Body of pancreas (tissue), 4 donors: ENCODE data around the gene CLCNKB. TPM values are rescaled to one million over a fixed set of nuclear protein-coding genes. Genes with fewer than 3 reads are reported as not detected.

Experiments
- ATAC-seq: fragments of 150-250 bp; one replicate; pipeline ENCODE4 v1.9.1; 2016
- DNase-seq, 4 donors: peaks; one replicate each; pipeline ENCODE4 v3.0.0-alpha.2; 2019
- H3K27ac ChIP-seq, 4 donors: fragments of 200-600 bp; sonication (generic); 1 replicate in 3 of 4; 2 replicates in 1 of 4; pipeline versions ENCODE4 v1.5.1 to v1.6.1; 2016 to 2019; ENCODE audit warnings: mild to moderate bottlenecking in 1 of 4, mixed read lengths in 1 of 4, moderate library complexity in 1 of 4
- H3K27me3 ChIP-seq, 2 donors: fragments of 200-600 bp; sonication (generic); one replicate each; pipeline ENCODE4 v1.6.0; 2016; ENCODE audit warnings: mild to moderate bottlenecking in 1 of 2
- H3K36me3 ChIP-seq, 2 donors: fragments of 200-600 bp; sonication (generic); replicated peaks in 1 of 2; 2 replicates each; pipeline ENCODE4 v1.5.1; 2016; ENCODE audit warnings: low read depth in 2 of 2; ENCODE audit not compliant: insufficient read depth in 1 of 2
- H3K4me1 ChIP-seq: fragments of 200-600 bp; sonication (generic); one replicate; pipeline ENCODE4 v1.6.0; 2016
- H3K4me3 ChIP-seq, 2 donors: fragments of 200-600 bp; sonication (generic); 1 replicate in 1 of 2; 2 replicates in 1 of 2; pipeline ENCODE4 v1.5.1; 2016 to 2019
- H3K9me3 ChIP-seq, 3 donors: fragments of 200-600 bp; sonication (generic); 1 replicate in 2 of 3; 2 replicates in 1 of 3; pipeline ENCODE4 v1.5.1; 2016
- POLR2A ChIP-seq, 3 donors: fragments of 450-650 bp; IDR thresholded peaks; one replicate each; pipeline ENCODE4 v1.6.1; 2016; ENCODE audit warnings: antibody characterized with exemption in 3 of 3, mild to moderate bottlenecking in 2 of 3
- whole genome bisulfite sequencing, 2 donors: methylation state at CpG; one replicate each; pipeline ENCODE4 v1.1.5; 2017; 5-methylcytosine and 5-hydroxymethylcytosine counted together
- intact Hi-C: fragments of 100-400 bp; cut with DNase I; formaldehyde crosslinking; loops from one replicate; pipeline ENCODE4 v1.15.1; 2023
- total RNA-seq, 2 donors: library from RNA; depleted of rRNA; stranded (reverse); fragments of >200 nt; gene quantifications; one replicate each; pipeline ENCODE4 v1.1.0, GENCODE V29; 2016
- TF ChIP-seq, protein P1 (sequence below), 7 experiments: fragments of 450-650 bp in 4 of 7; fragments of 200-600 bp in 3 of 7; sonication (generic) in 3 of 7; IDR thresholded peaks; one replicate each; pipeline ENCODE4 v1.5.1; 2016 to 2019; ENCODE audit warnings: antibody characterized with exemption in 7 of 7

CLCNKB gene
- total RNA-seq, 2 donors from 2014 or later = 1.3 TPM; not detected in 1

- no peak for DNase-seq
- Histone ChIP-seq H3K4me1 (no peaks in the 10 kb centered on the region), H3K27me3 (no peaks in the 10 kb centered on the region), H3K36me3 (no peaks in the 10 kb centered on the region), H3K27ac (no peak overlapping the region), H3K4me3 (no peak overlapping the region), H3K9me3 (no peaks in the 10 kb centered on the region)
- TF ChIP-seq POLR2A (IDR thresholded peaks at IDR 0.05) = no peak
- TF ChIP-seq, protein P1, sequence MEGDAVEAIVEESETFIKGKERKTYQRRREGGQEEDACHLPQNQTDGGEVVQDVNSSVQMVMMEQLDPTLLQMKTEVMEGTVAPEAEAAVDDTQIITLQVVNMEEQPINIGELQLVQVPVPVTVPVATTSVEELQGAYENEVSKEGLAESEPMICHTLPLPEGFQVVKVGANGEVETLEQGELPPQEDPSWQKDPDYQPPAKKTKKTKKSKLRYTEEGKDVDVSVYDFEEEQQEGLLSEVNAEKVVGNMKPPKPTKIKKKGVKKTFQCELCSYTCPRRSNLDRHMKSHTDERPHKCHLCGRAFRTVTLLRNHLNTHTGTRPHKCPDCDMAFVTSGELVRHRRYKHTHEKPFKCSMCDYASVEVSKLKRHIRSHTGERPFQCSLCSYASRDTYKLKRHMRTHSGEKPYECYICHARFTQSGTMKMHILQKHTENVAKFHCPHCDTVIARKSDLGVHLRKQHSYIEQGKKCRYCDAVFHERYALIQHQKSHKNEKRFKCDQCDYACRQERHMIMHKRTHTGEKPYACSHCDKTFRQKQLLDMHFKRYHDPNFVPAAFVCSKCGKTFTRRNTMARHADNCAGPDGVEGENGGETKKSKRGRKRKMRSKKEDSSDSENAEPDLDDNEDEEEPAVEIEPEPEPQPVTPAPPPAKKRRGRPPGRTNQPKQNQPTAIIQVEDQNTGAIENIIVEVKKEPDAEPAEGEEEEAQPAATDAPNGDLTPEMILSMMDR (IDR thresholded peaks at IDR 0.05) = peak in 1 of 7 experiments; percentile 18
- intact Hi-C loops = loop anchor here (5.0 kb wide), 1 partner anchor 45 kb away; no protein-coding TSS in a partner anchor
- ATAC-seq = no peak
- 46 to 56% methylated on average over 7 to 9 of the region's 9 CpGs for WGBS, 2 donors
Measured at GRCh38 chr1:16006552-16007485, 36.8 kb upstream of the CLCNKB start.

DNA sequence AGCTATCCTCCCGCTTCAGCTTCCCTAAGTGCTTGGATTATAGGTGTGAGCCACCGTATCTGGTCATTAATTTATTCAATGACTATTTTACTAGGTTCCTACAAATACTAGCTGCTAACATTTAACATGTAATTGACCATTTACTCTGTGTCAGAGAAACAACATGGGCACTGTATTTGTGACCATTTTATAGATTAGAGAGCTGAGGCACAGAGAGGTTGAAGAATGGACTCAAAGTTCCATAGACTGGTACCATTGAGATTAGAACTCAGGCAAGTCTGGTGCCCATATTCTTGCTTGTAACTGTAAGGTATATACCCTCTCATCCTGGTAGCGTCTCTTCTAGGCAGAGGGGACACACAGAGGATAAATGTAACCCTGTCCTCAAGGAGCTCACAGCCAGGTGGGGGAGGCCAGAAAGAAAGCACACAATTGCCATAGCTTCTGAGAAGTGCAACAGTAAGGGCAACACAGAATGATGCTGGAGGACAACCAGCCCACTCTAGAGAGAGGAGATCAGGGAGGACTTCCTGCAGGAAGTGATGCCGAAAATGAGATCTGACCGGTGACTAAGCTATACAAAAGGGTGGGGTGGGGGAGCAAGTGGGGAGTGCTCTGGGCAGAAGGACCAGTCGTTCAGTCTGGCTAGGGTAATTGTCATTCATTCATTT, 35.8 kb upstream of the CLCNKB start:
- Histone ChIP-seq H3K9me3 (no peaks in the 10 kb centered on the region), H3K27ac (no peak overlapping the region), H3K4me1 (peaks cover 7% of the 10 kb centered on the region), H3K4me3 (no peak overlapping the region), H3K27me3 (no peaks in the 10 kb centered on the region), H3K36me3 (no peaks in the 10 kb centered on the region)
- ATAC-seq = no peak
- whole genome bisulfite sequencing, 2 donors = 70 to 71% methylated on average over 6 of the region's 6 CpGs
- no peak for DNase-seq
- intact Hi-C loops = loop anchor here (5.0 kb wide), 1 partner anchor 44 kb away; no protein-coding TSS in a partner anchor
- no peak for TF ChIP-seq POLR2A (IDR thresholded peaks at IDR 0.05)
- TF ChIP-seq, protein P1 (IDR thresholded peaks at IDR 0.05) = no peak

GRCh38 chr1:16009030-16009460, 34.5 kb upstream of the CLCNKB start:
- intact Hi-C loops = loop anchor here (5.0 kb wide), 1 partner anchor 43 kb away; no protein-coding TSS in a partner anchor
- Histone ChIP-seq H3K27me3 (no peaks in the 10 kb centered on the region), H3K9me3 (no peaks in the 10 kb centered on the region), H3K4me3 (no peak overlapping the region), H3K27ac (no peak overlapping the region), H3K36me3 (no peaks in the 10 kb centered on the region), H3K4me1 (peaks cover 20% of the 10 kb centered on the region)
- ATAC-seq (peak; percentile 49), DNase-seq (peak; percentile 82 to 89 (median 86))
- TF ChIP-seq POLR2A (IDR thresholded peaks at IDR 0.05) = no peak
- TF ChIP-seq, protein P1 (IDR thresholded peaks at IDR 0.05) = peak; percentile 70 to 95 (median 93)
- 0 to 1% methylated on average over 4 of the region's 4 CpGs for WGBS, 2 donors

DNA sequence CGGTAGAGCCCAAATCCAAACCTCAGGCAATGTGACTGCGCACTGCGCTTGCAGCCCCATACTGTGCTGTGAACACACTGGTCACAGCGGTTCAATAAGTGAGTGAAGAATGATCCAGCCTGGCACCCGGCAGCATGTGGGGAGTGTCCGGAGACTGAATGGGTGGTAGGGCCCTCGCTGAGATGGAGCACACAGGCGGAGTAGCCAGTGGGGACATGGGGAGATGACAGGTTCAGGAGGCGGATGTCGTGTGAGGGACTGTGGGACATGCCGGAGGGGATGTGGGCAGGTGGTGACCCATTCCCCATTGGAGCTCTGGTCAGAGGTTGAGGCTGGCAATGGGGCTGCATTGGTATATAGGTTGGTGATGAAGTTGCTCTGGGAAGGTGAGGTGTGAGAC, 33.9 kb upstream of the CLCNKB start:
- Histone ChIP-seq H3K27me3 (no peaks in the 10 kb centered on the region), H3K27ac (no peak overlapping the region), H3K4me1 (peaks cover 26% of the 10 kb centered on the region), H3K9me3 (no peaks in the 10 kb centered on the region), H3K4me3 (no peak overlapping the region), H3K36me3 (no peaks in the 10 kb centered on the region)
- DNase-seq (no peak), ATAC-seq (no peak)
- TF ChIP-seq, protein P1 (IDR thresholded peaks at IDR 0.05) = no peak
- no peak for TF ChIP-seq POLR2A (IDR thresholded peaks at IDR 0.05)
- intact Hi-C loops = loop anchor here (5.0 kb wide), 1 partner anchor 43 kb away; no protein-coding TSS in a partner anchor
- 69 to 78% methylated on average over 9 to 11 of the region's 11 CpGs for WGBS, 2 donors
